Measurements from ENCODE around the gene RNASE13. TPM values are rescaled to one million over a fixed set of nuclear protein-coding genes. Genes with fewer than 3 reads are reported as not detected.

The RNASE13 gene
- total RNA-seq, 1 donor from 2014 or later, result not detected

DNA sequence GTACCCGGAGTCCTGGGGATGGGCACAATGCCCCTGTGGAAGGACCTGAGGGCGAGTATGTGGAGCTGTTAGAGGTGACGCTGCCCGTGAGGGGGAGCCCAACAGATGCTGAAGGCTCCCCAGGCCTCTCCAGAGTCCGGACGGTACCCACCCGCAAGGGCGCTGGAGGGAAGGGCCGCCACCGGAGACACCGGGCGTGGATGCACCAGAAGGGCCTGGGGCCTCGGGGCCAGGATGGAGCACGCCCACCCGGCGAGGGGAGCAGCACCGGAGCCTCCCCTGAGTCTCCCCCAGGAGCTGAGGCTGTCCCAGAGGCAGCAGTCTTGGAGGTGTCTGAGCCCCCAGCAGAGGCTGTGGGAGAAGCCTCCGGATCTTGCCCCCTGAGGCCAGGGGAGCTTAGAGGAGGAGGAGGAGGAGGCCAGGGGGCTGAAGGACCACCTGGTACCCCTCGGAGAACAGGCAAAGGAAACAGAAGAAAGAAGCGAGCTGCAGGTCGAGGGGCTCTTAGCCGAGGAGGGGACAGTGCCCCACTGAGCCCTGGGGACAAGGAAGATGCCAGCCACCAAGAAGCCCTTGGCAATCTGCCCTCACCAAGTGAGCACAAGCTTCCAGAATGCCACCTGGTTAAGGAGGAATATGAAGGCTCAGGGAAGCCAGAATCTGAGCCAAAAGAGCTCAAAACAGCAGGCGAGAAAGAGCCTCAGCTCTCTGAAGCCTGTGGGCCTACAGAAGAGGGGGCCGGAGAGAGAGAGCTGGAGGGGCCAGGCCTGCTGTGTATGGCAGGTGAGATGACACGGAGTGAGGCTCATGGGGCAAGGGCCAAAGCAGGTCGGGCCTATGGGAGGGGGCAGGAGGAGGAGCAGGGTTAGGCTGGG is 40.0 kb upstream of the RNASE13 start:
- no peak for DNase-seq (ENCODE audit: low spot score)
- Mint-ChIP-seq H3K9me3 (ENCODE audit: unreplicated experiment) (no peaks in the 10 kb centered on the region), H3K4me3 (ENCODE audit: unreplicated experiment) (no peak overlapping the region), H3K4me1 (ENCODE audit: unreplicated experiment) (peaks cover 6% of the 10 kb centered on the region), H3K36me3 (ENCODE audit: low read depth, unreplicated experiment) (peaks cover 19% of the 10 kb centered on the region), H3K27me3 (ENCODE audit: unreplicated experiment) (peaks cover 18% of the 10 kb centered on the region), H3K27ac (ENCODE audit: unreplicated experiment) (no peak overlapping the region)
- TF ChIP-seq, protein P1, sequence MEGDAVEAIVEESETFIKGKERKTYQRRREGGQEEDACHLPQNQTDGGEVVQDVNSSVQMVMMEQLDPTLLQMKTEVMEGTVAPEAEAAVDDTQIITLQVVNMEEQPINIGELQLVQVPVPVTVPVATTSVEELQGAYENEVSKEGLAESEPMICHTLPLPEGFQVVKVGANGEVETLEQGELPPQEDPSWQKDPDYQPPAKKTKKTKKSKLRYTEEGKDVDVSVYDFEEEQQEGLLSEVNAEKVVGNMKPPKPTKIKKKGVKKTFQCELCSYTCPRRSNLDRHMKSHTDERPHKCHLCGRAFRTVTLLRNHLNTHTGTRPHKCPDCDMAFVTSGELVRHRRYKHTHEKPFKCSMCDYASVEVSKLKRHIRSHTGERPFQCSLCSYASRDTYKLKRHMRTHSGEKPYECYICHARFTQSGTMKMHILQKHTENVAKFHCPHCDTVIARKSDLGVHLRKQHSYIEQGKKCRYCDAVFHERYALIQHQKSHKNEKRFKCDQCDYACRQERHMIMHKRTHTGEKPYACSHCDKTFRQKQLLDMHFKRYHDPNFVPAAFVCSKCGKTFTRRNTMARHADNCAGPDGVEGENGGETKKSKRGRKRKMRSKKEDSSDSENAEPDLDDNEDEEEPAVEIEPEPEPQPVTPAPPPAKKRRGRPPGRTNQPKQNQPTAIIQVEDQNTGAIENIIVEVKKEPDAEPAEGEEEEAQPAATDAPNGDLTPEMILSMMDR (IDR thresholded peaks at IDR 0.05; ENCODE audit: unreplicated experiment), result no peak

DNA sequence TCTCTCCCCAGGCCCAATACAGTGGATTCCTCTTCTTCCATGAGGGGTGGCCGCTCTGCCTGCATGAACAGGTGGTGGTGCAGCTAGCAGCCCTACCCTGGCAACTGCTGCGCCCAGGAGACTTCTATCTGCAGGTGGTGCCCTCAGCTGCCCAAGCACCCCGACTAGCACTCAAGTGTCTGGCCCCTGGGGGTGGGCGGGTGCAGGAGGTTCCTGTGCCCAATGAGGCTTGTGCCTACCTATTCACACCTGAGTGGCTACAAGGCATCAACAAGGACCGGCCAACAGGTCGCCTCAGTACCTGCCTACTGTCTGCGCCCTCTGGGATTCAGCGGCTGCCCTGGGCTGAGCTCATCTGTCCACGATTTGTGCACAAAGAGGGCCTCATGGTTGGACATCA is 39.3 kb upstream of the RNASE13 start:
- Mint-ChIP-seq H3K36me3 (ENCODE audit: low read depth, unreplicated experiment) (peaks cover 19% of the 10 kb centered on the region), H3K4me3 (ENCODE audit: unreplicated experiment) (no peak overlapping the region), H3K27ac (ENCODE audit: unreplicated experiment) (no peak overlapping the region), H3K27me3 (ENCODE audit: unreplicated experiment) (peaks cover 18% of the 10 kb centered on the region), H3K4me1 (ENCODE audit: unreplicated experiment) (peaks cover 11% of the 10 kb centered on the region), H3K9me3 (ENCODE audit: unreplicated experiment) (no peaks in the 10 kb centered on the region)
- TF ChIP-seq, protein P1 (IDR thresholded peaks at IDR 0.05; ENCODE audit: unreplicated experiment), result no peak
- no peak for DNase-seq (ENCODE audit: low spot score)

DNA sequence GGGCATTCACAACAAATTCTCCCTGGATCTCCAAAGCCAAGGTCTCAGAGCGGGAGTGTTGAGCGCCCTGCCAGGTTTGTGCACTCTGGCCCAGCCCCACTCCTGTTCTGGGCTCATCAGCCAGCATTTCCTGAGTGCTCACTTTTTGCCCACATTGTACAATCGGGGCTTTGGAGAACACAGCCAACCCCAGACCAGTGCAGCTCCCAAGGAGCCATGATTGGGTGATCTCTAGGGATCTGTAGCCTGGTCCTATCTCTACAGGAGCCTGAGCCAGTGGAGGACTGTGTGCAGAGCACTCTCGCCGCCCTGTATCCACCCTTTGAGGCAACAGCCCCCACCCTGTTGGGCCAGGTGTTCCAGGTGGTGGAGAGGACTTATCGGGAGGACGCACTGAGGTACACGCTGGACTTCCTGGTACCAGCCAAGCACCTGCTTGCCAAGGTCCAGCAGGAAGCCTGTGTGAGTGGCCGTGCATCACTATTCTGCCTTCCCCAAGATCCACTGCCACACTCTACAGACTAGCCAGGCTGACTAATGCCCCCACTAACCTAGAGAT is 38.3 kb upstream of the RNASE13 start:
- Mint-ChIP-seq H3K27ac (ENCODE audit: unreplicated experiment) (peak overlapping the region; percentile 72), H3K9me3 (ENCODE audit: unreplicated experiment) (no peaks in the 10 kb centered on the region)
- TF ChIP-seq, protein P1 (IDR thresholded peaks at IDR 0.05; ENCODE audit: unreplicated experiment), result no peak

DNA sequence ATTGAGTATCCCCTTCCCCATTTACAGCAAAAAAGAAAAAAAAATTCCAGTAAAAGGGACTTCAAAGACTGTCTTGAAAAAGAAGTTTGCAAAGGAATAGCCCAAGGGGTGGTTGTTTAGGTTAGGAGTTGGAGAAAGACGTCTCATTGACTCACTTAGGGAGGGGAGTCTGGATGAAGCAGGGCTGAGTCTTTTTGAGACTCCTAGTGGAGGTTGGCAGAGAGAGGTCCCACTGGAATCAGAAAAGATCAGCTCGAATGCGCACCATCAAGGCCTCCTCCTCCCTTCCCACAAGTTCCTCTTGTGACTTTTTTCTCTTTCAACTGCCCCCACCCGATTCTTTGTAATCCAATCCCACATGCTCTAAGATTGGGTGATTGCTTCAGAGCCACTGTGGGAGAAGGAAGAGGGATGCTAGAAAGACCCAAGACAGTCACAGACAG is 37.4 kb upstream of the RNASE13 start:
- no peak for DNase-seq (ENCODE audit: low spot score)

More for the DNA sequence above, 38.3 kb upstream of the RNASE13 start:
- H3K36me3 Mint-ChIP-seq (ENCODE audit: low read depth, unreplicated experiment), result peaks cover 19% of the 10 kb centered on the region
- peaks cover 15% of the 10 kb centered on the region for H3K4me1 Mint-ChIP-seq (ENCODE audit: unreplicated experiment)
- H3K4me3 Mint-ChIP-seq (ENCODE audit: unreplicated experiment), result peak overlapping the region; percentile 12
- peaks cover 22% of the 10 kb centered on the region for H3K27me3 Mint-ChIP-seq (ENCODE audit: unreplicated experiment)
- no peak for DNase-seq (ENCODE audit: low spot score)

More for the DNA sequence above, 37.4 kb upstream of the RNASE13 start:
- H3K27ac Mint-ChIP-seq (ENCODE audit: unreplicated experiment), result peak overlapping the region; percentile 72
- H3K27me3 Mint-ChIP-seq (ENCODE audit: unreplicated experiment), result peaks cover 22% of the 10 kb centered on the region
- H3K36me3 Mint-ChIP-seq (ENCODE audit: low read depth, unreplicated experiment), result peaks cover 14% of the 10 kb centered on the region
- no peaks in the 10 kb centered on the region for H3K9me3 Mint-ChIP-seq (ENCODE audit: unreplicated experiment)
- TF ChIP-seq, protein P1 (IDR thresholded peaks at IDR 0.05; ENCODE audit: unreplicated experiment), result no peak
- H3K4me3 Mint-ChIP-seq (ENCODE audit: unreplicated experiment), result peak overlapping the region; percentile 47
- H3K4me1 Mint-ChIP-seq (ENCODE audit: unreplicated experiment), result peaks cover 15% of the 10 kb centered on the region

Measured in endothelial cell (in vitro differentiated cells).